ENCODE results near the gene MKNK2.

DNA sequence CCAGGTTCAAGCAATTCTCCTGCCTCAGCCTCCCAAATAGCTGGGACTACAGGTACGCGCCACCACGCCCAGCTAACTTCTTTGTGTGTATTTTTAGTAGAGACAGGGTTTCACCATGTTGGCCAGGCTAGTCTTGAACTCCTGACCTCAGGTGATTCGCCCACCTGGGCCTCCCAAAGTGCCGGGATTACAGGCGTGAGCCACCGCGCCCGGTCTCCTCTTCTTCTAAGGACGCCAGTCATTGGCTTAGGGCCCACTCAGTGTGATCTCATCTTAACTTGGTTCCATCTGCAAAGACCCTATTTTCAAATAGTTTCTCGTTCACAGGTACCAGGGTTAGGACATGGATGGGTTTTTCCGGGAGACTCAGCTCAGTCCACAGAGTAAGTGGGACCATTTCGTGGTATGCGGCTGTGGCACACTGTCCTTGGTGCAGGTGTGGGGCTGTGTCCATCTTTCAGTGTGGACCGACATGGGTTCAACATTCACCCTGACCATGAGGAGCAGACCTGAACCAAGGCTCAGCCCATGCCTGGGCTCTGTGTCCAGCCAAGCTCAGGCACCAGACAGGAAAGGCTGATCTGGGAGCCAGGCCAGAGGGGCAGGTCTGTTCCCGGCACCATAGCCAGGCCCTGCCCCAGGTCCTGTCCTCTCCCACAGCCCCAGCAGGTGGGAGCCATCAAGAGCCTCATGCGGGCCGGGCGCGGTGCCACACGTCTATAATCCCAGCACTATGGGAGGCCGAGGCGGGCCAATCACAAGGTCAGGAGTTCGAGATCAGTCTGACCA is 2.8 kb upstream of the MKNK2 start:
- TF ChIP-seq, protein P1, sequence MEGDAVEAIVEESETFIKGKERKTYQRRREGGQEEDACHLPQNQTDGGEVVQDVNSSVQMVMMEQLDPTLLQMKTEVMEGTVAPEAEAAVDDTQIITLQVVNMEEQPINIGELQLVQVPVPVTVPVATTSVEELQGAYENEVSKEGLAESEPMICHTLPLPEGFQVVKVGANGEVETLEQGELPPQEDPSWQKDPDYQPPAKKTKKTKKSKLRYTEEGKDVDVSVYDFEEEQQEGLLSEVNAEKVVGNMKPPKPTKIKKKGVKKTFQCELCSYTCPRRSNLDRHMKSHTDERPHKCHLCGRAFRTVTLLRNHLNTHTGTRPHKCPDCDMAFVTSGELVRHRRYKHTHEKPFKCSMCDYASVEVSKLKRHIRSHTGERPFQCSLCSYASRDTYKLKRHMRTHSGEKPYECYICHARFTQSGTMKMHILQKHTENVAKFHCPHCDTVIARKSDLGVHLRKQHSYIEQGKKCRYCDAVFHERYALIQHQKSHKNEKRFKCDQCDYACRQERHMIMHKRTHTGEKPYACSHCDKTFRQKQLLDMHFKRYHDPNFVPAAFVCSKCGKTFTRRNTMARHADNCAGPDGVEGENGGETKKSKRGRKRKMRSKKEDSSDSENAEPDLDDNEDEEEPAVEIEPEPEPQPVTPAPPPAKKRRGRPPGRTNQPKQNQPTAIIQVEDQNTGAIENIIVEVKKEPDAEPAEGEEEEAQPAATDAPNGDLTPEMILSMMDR (IDR thresholded peaks at IDR 0.05) = no peak
- TF ChIP-seq POLR2AphosphoS5 (IDR thresholded peaks at IDR 0.05) (peak; percentile 81 to 90), POLR2A (IDR thresholded peaks at IDR 0.05; ENCODE audit: low read depth) (no peak), EP300 (IDR thresholded peaks at IDR 0.05) (no peak)
